IPS DF 6.9 (cell line): Measurements from ENCODE around the gene ZNF222.

Experiments
- DNase-seq: peaks from one replicate; pipeline ENCODE4 v3.0.0-alpha.2; 2013; ENCODE audit warnings: low read depth, low spot score
- H3K27ac ChIP-seq: one replicate; pipeline ENCODE4 v1.5.1; 2013; ENCODE audit warnings: low read length, control low read depth
- H3K27me3 ChIP-seq: 2 replicates; pipeline ENCODE4 v1.6.1; 2013; ENCODE audit warnings: mild to moderate bottlenecking, low read length; ENCODE audit not compliant: control insufficient read depth, insufficient read depth
- H3K36me3 ChIP-seq: 2 replicates; pipeline ENCODE4 v1.6.1; 2013; ENCODE audit warnings: low read length; ENCODE audit not compliant: control insufficient read depth, insufficient read depth
- H3K4me1 ChIP-seq: 2 replicates; pipeline ENCODE4 v1.6.1; 2013; ENCODE audit warnings: low read length; ENCODE audit not compliant: control insufficient read depth, insufficient read depth
- H3K4me3 ChIP-seq: 2 replicates; pipeline ENCODE4 v1.5.1; 2013; ENCODE audit warnings: mild to moderate bottlenecking, low read length
- H3K9me3 ChIP-seq: 2 replicates; pipeline ENCODE4 v1.6.1; 2013; ENCODE audit warnings: low read length, inconsistent platforms; ENCODE audit not compliant: control insufficient read depth, insufficient read depth
- whole genome bisulfite sequencing: extraction: QIAGEN DNeasy Blood & Tissue Kit; methylation state at CpG from one replicate; pipeline ENCODE4 v1.1.7; 2013; ENCODE audit warnings: mixed read lengths, missing lambda C conversion rate; ENCODE audit not compliant: insufficient read length, insufficient coverage; 5-methylcytosine and 5-hydroxymethylcytosine counted together

Gene ZNF222

GRCh38 chr19:44051650-44052402, 26.6 kb downstream of the ZNF222 start, which contains the start of gene ZNF223:
Gene ZNF223, plus strand, starts transcription at chr19:44052036. Its CDS starts 3,141 bp downstream, at chr19:44055177.
- no peak within 1 kb of the TSS for H3K27ac ChIP-seq
- peak; percentile 91 for DNase-seq
- WGBS, result no CpG with 5 or more reads among the region's 38 CpGs
- H3K27me3 ChIP-seq, result no peaks in the 10 kb centered on the region
- H3K4me1 ChIP-seq, result no peaks in the 10 kb centered on the region
- H3K4me3 ChIP-seq, result peak within 1 kb of the TSS; percentile 54; the same call in 1 of the 2 replicates
- H3K36me3 ChIP-seq, result no peaks in the 10 kb centered on the region
- H3K9me3 ChIP-seq, result no peaks in the 10 kb centered on the region

- no peaks in the 10 kb centered on the region for H3K4me1 ChIP-seq
- H3K4me3 ChIP-seq, result no peak overlapping the region
- no peaks in the 10 kb centered on the region for H3K9me3 ChIP-seq
- H3K27me3 ChIP-seq, result no peaks in the 10 kb centered on the region
- no peak overlapping the region for H3K27ac ChIP-seq
- peaks cover 5% of the 10 kb centered on the region; the same call in 1 of the 2 replicates for H3K36me3 ChIP-seq
- no peak for DNase-seq
- no CpG with 5 or more reads among the region's 5 CpGs for WGBS
Measured at GRCh38 chr19:44055870-44056269, 30.7 kb downstream of the ZNF222 start.

GRCh38 chr19:44059229-44059628, 34.0 kb downstream of the ZNF222 start:
- no peak for DNase-seq
- WGBS, result no CpG with 5 or more reads among the region's 2 CpGs
- Histone ChIP-seq H3K27ac (no peak overlapping the region), H3K36me3 (peaks cover 8% of the 10 kb centered on the region), H3K27me3 (no peaks in the 10 kb centered on the region), H3K4me1 (no peaks in the 10 kb centered on the region), H3K4me3 (no peak overlapping the region), H3K9me3 (no peaks in the 10 kb centered on the region)

GRCh38 chr19:44061038-44061437, 35.9 kb downstream of the ZNF222 start:
- Histone ChIP-seq H3K27ac (no peak overlapping the region), H3K27me3 (no peaks in the 10 kb centered on the region), H3K36me3 (peaks cover 11% of the 10 kb centered on the region), H3K9me3 (0 out of 2 replicates have a peak, but pooled peaks cover under 1% of the 10 kb centered on the region), H3K4me1 (no peaks in the 10 kb centered on the region), H3K4me3 (no peak overlapping the region)
- no CpG with 5 or more reads among the region's 1 CpG for WGBS
- no peak for DNase-seq

GRCh38 chr19:44066305-44066704, 41.1 kb downstream of the ZNF222 start:
- Histone ChIP-seq H3K36me3 (peaks cover 18% of the 10 kb centered on the region; the same call in 1 of the 2 replicates), H3K27ac (no peak overlapping the region), H3K9me3 (peaks cover 3% of the 10 kb centered on the region; the same call in 1 of the 2 replicates), H3K27me3 (no peaks in the 10 kb centered on the region), H3K4me3 (no peak overlapping the region), H3K4me1 (no peaks in the 10 kb centered on the region)
- WGBS, result no CpG with 5 or more reads among the region's 3 CpGs
- no peak for DNase-seq

GRCh38 chr19:44069415-44069814, 44.2 kb downstream of the ZNF222 start:
- peaks cover 14% of the 10 kb centered on the region; the same call in 1 of the 2 replicates for H3K36me3 ChIP-seq
- DNase-seq, result no peak
- no CpG with 5 or more reads among the region's 1 CpG for WGBS
- no peak overlapping the region for H3K27ac ChIP-seq
- no peak overlapping the region for H3K4me3 ChIP-seq
- H3K9me3 ChIP-seq, result peaks cover 3% of the 10 kb centered on the region; the same call in 1 of the 2 replicates
- H3K4me1 ChIP-seq, result no peaks in the 10 kb centered on the region; the same call in 1 of the 2 replicates
- H3K27me3 ChIP-seq, result no peaks in the 10 kb centered on the region

- peak within 1 kb of the TSS; percentile 52; the same call in 1 of the 2 replicates for H3K4me3 ChIP-seq
- 0 out of 2 replicates have a peak, but pooled peaks cover 3% of the 10 kb centered on the region for H3K36me3 ChIP-seq
- no peaks in the 10 kb centered on the region for H3K9me3 ChIP-seq
- peak; percentile 63 for DNase-seq
- no peaks in the 10 kb centered on the region; the same call in 1 of the 2 replicates for H3K4me1 ChIP-seq
- no peak within 1 kb of the TSS for H3K27ac ChIP-seq
- no CpG with 5 or more reads among the region's 40 CpGs for WGBS
- H3K27me3 ChIP-seq, result no peaks in the 10 kb centered on the region
Measured at GRCh38 chr19:44071824-44072542, 46.8 kb downstream of the ZNF222 start, which contains the start of gene ZNF284. Gene ZNF284, plus strand, starts transcription at chr19:44072159. Its CDS starts 4,231 bp downstream, at chr19:44076390.

GRCh38 chr19:44072543-44073401, 47.6 kb downstream of the ZNF222 start:
- Histone ChIP-seq H3K27ac (no peak overlapping the region), H3K36me3 (no peaks in the 10 kb centered on the region), H3K4me3 (peak overlapping the region; percentile 52; the same call in 1 of the 2 replicates), H3K9me3 (no peaks in the 10 kb centered on the region), H3K4me1 (no peaks in the 10 kb centered on the region; the same call in 1 of the 2 replicates), H3K27me3 (no peaks in the 10 kb centered on the region)
- WGBS, result no CpG with 5 or more reads among the region's 18 CpGs
- no peak for DNase-seq

GRCh38 chr19:44076325-44076724, 51.1 kb downstream of the ZNF222 start:
- H3K4me3 ChIP-seq, result no peak overlapping the region
- H3K4me1 ChIP-seq, result no peaks in the 10 kb centered on the region; the same call in 1 of the 2 replicates
- H3K9me3 ChIP-seq, result no peaks in the 10 kb centered on the region
- H3K36me3 ChIP-seq, result no peaks in the 10 kb centered on the region
- no CpG with 5 or more reads among the region's 2 CpGs for WGBS
- no peak for DNase-seq
- no peaks in the 10 kb centered on the region for H3K27me3 ChIP-seq
- no peak overlapping the region for H3K27ac ChIP-seq
